Stimulated activated CD8-positive, alpha-beta memory T cell treated with anti-CD3 and anti-CD28 coated beads, Interleukin-2, amount 100 ng/mL, for 48 hours (primary cell): ENCODE data around the gene CRTAP.
"Not testable (repeated sequence)": the region's sequence is repeated elsewhere in the genome, so short reads cannot be mapped to it uniquely, and the experiment has no call there.

Experiments used
- DNase-seq, 2 donors: peaks; one replicate each; pipeline ENCODE4 v3.0.0-alpha.2; 2020; ENCODE audit warnings: low read depth in 2 of 2

The CRTAP gene

DNA sequence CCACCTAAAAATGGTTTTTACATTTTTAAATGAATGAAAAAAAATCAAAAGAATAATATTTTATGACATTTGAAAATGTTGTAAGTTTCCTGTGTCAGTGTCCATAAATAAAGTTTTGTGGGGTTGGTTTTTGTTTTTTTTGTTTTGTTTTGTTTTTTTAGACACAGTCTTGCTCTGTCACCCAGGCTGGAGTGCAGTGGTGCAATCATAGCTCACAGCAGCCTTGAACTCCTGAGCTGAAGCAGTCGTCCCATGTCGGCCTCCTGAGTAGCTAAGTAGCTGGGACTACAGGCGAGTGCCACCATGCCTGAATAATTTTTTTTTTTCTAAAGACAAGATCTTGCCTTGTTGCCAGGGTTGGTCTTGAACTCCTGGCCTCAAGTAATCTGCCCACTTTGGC lies 14.1 kb upstream of the CRTAP start:
- no peak for DNase-seq

DNA sequence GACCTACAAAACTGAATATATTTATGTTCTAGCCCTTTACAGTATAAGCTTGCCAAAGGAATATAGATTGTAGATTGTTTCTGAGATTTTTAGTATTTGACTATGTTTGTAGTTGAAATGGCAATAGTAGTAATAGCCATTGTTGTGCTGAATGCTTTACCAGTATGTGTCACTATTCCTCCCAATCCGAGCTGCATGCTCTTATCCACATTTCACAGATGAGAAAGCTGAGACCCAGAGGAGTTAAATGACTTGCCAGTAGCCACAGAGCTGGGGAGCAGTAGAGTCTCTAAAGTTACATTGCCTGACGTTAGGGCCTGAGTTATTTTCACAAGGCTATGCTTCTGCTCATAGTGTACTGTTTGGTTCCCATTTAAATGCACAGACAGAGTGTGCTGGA lies 13.6 kb upstream of the CRTAP start:
- DNase-seq: no peak

DNA sequence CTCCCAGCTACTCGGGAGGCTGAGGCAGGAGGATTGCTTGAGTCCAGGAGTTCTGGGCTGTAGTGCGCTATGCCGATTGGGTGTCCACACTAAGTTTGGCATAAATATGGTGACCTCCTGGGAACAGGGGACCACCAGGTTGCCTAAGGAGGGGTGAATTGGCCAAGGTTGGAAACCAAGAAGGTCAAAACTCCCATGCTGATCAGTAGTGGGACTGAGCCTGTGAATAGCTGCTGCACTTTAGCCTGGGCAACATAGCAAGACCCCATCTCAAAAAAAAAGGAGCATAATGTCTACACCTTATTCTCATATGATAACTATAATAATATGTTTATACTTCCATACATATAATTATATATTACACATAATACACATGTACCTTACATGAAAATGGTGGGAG lies 10.8 kb upstream of the CRTAP start:
- no peak for DNase-seq

DNA sequence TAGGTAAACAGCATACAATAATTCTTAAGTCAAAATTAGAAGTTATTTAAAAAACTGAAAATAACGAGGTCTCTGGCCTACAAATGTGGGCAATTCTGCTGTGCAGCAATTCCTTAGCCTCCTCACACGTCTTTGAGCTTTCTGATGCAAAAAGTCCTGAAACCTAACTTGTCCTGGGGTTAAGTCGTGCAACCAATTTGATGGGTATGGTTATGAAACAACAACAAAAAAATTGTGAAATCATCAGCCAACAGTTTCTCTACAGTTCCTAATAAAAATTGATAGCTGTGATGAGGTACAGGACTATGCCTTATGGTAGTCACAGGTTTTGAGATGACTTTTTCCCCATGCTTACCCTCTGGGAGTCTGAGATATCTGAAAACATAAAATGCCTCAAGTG lies 10.3 kb upstream of the CRTAP start:
- no peak for DNase-seq

DNA sequence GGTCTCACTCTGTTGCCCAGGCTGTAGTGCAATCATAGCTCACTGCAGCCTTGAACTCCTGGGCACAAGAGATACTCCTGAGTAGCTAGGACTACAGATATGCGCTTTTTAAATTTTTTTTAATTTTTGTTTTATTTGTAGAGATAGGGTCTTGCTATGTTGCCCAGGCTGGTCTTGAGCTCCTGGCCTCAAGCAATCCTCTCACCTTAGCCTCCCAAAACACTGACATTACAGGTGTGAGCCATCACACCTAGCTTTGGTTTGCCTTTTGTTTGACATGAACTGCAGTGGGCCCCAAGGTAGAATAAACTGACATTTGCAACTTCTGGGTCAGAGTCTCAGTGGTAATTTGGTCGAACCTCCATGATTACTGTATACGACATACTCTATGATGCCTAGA lies 9.0 kb upstream of the CRTAP start:
- DNase-seq: no peak

DNA sequence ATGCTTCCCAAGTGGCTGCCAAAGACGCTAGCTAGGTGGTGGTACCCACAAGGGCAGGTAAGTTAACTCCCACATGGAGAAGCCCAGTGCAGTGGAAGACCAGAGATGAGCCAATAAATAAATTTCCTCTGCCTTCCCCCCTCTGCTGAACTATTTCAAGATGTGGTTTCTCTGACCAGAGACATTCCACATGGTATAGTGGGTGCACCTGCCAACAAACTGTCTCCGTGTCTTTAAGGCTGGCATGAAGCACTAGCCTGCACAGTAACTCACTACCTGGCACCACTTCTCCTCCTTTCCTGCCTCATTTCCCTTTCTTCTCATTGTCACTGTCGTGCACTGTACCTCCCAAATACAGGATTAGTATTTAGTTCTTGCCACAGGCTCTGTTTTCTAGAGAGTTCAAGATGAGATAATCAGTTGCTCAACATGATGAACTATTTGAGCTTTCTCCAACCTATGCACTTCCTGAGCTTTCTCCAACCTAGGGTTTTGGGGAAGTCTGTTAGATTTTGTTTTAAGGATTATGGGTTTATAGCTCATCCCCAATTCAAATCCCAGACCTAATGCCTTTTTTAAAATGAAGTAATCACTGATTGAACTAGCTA lies 8.4 kb upstream of the CRTAP start:
- DNase-seq: no peak

DNA sequence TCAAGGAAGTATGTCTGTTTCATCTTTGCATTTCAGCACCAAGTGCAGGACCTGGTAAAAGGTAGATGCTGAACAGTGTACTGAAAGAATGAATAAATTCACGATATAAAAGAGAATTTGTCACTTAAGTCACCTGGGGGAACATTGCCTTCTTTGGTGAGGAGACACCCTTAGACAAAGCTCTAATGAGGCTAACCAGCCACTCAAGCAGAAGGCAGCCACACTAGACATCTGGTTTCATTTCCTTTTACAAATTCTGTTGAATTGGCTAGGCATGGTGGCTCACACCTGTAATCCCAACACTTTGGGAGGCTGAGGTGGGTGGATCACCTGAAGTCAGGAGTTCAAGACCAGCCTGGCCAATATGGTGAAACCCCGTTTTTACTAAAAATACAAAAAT lies 7.0 kb upstream of the CRTAP start:
- DNase-seq: not testable (repeated sequence)

DNA sequence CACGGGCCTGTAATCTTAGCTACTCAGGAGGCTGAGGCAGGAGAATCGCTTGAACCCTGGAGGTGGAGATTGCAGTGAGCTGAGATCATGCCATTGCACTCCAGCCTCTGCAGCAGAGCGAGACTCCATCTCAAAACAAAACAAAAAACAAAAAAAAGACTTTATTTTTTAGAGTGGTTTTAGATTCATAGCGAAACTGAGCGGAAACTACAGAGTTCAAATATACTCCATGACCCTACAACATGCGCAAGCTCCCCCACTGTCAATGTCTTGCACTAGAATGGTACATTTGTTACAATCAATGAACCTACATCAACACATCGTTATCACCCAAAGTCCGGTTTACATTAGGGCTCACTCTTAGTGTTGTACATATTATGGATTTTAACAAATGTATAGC lies 2.2 kb upstream of the CRTAP start:
- no peak for DNase-seq

DNA sequence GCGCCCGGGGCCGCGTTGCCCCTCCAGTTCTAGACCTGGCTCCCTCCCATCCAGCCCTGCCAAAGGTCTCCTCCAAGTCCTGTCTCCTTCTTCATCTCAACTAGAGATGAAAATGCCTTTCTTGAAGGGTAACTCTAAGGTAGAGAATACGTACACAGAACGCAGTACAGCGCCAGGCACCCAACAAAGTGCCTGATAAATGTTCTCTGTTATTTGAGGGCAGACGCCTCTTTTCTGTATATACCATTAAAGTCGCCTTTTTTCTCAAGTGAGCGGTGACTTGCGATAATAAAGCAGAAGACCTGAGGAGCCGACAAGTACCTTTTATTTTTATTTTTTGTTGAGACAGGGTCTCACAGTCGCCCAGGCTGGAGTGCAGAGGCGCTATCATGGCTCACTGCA lies 809 bp downstream of the CRTAP start:
- no peak for DNase-seq

DNA sequence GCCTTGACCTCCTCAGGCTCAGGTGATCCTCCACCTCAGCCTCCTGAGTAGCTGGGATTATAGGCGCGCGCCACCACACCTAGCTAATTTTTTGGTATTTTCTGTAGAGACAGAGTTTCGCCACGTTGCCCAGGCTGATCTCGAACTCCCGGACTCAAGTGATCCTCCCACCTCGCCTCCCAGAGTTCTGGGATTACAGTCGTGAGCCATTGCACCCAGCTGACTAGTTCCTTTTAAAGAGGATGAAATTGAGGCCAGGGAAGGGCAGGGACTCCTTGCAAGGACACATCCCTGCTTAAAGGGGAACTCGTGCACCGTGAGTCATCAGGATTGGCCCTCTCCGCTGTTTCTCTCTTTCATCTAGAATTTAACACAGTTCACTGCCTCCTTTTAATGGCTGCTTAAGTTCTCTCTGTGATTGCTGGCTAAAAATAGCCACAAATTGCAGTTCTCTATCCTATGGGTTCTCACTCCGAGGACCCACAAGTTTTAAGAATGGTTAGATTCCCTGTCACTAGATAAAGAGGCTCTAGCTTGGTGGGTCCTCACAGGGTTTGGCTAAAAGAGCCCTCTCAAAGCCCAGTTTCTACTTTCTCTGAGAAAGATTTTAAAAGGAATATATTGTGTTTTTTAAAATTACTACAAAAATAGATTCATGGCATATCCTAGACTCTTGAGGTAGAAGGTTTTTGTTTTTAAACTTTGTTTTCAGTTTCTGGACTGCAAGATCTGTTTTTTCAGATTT lies 1.4 kb downstream of the CRTAP start:
- DNase-seq: no peak

DNA sequence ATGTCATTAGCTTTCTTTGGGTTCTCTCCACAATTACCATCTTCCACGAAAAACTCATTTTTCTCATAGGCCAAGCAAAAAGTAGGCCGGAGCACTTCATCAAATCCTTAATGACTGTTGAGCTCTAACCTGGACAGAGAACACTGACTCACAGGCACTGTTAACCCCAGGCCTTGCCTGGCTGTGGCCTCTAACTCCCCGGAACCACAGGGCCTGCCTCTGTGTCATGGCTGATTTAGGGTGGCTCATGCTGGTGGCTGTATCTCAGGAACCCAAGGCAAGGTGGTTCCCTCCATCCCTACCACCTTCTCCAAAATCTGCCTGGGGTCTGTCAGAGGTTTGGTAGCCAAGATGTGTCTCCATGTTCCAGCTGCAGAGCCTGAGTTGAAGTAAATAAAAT lies 3.6 kb downstream of the CRTAP start:
- DNase-seq: no peak

DNA sequence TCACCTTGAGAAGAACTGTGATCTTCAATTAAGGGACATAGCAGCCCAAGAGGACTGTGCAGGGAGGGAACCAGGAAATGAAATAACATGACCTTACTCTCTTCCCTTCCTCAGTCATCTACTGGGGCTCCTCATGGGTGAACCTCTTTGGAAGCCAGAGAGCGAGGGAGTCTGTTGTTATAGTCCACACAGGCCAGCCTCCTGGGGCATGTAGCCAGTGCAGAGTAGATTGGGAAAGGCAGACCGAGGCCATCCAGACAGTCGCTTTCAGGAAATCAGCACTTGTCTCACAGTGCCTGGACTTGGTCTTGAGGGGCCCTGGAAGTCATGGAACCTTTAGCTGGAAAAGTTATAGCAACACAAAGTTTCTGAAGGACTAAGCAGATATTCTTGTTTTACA lies 6.1 kb downstream of the CRTAP start:
- no peak for DNase-seq

DNA sequence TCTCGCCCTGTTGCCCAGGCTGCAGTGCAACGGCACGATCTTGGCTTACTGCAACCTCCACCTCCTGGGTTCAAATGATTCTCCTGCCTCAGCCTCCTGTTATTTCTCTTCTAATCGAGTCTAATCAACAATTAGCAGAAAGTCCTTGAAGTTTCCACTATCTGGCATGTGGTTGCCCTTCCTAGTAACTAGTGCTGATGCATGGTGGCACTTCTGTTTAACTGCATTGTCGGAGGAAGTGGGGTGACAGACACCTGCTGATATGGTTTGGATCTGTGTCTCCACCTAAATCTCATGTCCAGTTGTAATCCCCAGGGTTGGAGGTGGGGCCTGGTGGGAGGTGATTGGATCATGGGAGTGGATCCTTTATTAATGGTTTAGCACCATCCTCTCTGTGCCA lies 9.2 kb downstream of the CRTAP start:
- DNase-seq: no peak

DNA sequence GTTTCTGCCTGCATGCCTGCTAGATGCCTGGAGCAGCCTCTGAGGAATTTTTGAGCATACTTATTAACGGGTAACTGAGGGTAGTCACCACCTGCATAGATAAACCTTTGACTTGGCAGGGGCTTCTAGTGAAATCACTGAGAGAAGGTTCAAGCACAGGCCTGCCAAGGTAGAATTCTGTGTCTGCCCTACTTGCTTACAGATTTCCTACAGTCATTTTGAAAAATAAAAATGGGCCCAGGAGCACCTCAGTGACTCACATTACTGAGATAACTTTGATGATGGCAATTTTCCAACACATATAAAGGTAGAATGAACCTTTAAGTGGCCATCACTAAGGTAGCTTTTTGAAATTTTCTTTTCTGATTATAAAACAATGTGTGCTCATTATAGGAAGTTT lies 10.8 kb downstream of the CRTAP start:
- DNase-seq: no peak

DNA sequence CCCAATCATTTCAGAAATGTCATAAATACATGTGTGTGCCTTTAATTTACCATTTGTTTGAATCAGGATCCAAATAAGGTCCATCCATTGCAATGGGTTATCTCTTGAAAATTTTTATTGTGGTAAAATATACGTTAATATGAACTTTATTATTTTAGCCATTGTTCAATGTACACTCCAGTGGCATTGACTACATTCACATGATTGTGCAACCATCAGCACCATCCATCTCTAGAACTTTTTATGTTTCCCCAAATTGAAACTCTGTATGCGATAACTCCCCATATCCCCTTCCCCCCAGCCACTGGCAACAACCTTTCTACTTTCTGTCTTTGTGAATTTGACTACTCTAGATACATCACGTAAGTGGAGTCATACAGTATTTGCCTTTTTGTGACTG lies 12.0 kb downstream of the CRTAP start:
- DNase-seq: no peak

DNA sequence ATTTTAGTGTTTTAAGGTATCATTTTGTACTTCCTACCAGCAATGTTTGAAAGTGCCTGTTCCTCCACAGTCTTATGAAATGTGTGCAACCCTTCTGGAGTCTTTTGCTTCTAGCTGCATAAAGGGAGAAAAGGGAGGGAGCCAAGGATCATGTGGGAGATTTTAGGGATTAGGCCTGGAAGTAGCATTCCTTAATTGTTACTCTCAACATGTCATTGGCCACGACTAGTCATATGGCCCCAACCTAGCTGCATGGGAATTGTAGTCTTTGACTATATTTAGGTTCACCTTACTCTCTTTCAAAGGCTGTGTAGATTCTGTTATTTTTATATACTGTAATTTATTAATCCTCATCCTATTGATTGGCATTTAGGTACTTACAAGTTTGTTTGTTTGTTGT lies 14.9 kb downstream of the CRTAP start:
- DNase-seq: no peak

DNA sequence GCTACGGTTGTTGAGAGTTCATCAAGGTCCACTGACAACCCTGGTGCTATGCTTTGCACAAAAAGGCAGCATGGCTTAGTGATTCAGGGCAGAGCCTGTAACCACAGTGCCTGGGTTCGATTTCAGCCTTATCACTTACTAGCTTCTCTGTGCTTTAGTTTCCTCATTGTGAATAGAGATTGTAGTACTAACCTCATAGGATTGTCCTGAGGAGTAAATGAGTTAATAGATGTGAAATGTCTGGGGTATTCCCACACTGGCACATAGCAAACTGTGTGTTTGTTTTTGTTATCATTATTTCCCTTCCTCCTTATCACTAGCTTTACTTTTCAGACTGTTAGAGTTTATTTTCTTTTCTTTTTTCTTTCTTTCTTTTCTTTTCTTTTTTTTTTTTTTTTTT lies 16.3 kb downstream of the CRTAP start:
- no peak for DNase-seq

DNA sequence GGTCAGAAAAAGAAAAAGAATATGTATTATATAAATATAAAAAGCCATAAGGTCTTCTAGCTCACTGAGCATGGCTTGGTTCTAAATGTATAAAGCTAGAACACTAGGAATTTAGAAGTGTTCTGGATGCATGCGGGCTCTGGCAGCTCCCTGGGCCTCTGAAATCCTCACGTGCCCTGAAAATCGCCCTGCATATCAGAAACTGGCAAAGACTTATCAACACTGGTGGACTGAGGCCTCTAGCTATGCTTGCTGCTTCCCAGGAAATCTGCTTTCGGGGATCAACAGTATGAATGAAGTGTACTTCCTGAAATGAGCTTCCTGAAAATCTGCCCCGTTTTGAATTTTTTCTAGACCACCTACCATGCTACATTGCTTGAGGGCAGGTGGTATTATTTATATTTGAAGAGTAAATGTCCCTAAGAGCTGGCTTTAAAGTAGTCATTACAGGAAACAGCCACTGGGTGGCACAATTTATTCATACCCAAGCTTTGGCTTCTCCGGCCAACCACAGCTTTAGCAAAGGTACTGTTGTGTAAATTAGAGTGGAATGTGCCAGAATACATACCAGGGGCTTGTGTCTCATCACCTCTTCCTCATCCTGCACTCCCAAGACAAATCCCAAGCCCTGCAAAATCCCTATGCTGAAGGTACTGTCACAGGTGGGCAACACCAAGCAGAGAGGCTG lies 17.7 kb downstream of the CRTAP start:
- DNase-seq: no peak

DNA sequence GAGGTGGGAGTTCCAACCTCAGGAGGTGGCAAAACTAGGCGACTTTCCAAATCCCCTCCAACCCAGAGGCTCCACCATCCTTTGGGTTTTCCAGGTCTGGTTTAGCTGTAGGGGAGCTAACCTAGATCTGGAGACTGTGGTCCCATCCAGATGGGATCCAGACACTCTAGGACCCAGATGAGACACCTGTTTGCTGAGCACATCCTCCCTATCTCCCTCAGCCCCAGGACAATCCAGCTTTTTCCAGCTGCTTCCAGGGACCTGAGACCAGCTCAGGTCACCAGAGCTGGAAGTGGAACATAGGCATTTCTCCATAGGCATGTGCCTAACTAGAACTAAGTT lies 18.2 kb downstream of the CRTAP start:
- no peak for DNase-seq

DNA sequence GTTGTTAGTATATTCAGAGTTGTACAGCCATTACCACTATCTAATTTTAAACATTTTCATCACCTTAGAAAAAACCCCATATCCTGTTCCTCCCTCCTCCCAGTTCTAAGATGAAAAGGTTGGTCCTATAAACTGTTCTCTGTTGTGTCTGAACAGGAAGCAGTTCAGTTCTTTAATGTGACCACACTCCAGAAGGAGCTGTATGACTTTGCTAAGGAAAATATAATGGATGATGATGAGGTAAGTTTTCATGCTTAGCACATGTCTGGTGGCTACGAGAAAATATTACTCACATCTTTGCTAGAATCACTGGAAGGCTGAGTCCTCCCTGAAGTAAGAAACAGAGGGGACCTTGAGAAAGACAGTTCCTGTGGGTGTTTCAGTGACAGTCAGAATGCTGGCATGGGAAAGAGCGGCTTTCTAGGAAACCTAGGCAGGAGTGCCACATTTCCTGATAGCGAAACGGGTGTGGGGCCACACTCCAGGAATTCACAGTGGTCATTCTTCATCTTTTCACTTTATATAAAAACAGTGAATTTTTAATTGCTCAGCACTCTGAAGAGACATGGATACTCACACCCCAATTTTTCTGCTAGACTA lies 20.3 kb downstream of the CRTAP start:
- no peak for DNase-seq

DNA sequence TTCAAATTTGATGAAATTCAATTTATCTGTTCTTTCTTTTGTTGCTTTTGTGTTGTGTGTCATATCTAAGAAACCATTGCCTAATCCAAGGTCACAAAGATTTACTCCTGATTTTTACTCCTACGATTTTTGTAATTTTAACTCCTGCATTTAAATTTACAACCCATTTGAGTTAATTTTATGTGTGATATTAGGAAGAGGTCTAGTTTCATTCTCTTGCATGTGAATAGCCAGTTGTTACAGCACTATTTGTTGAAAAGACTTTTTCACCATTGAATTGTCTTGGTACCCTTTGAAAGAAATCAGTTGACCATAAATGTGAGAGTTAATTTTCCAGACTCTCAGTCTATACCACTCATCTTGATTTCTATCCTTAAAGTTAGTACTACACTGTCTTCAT lies 23.9 kb downstream of the CRTAP start:
- DNase-seq: no peak

DNA sequence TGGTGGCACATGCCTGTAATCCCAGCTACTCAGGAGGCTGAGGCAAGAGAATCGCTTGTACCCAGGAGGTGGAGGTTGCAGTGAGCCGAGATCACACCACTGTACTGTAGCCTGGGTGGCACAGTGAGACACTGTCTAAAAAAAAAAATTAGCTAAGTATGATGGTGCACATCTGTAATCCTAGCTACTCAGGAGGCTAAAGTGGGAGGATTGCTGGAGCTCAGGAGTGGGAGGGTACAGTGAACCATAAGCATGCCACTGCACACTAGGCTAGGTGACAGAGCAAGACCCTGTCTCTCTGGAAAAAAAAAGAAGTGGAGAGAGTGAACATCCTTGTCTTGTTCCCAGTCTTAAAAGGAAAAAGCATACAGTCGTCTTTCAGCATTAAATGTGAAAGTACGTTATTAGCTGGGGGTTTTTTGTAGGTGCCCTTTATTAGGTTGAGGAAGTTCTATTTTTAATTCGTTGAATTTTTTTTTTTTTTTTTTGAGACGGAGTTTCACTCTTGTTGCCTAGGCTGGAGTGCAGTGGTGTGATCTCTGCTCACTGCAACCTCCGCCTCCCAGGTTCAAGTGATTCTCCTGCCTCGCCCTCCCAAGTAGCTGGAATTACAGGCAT lies 25.3 kb downstream of the CRTAP start:
- DNase-seq: not testable (repeated sequence)

DNA sequence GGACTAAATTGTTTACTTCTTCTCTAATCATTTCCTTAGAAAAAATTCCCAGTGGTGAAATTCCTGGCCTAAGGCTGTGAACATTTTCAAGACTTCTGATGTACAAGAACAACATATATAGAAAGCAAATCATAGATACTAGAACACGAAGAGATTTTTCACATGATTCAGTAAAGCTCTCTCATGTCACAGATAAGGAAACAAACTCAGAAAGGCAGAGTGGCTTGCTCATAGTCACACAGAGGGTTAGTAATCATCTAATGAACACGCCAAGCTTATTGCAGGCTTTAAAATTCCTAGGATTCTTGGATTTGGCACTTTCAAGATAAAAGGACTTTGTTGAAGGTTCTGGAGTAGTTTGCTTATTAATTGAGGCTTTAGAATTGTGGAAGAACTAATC lies 26.2 kb downstream of the CRTAP start:
- no peak for DNase-seq
